Sigmoid colon (tissue), 7 donors: ENCODE data around the gene BAK1. TPM values are rescaled to one million over a fixed set of nuclear protein-coding genes. Genes with fewer than 3 reads are reported as not detected.
A peak's percentile ranks its signal among the peaks of the same experiment; 100 is the strongest.

Source experiments
- DNase-seq: peaks from one replicate; pipeline ENCODE4 v3.0.0-alpha.2; 2019
- H3K27ac ChIP-seq, 4 donors: fragments of 200-600 bp; sonication (generic); one replicate each; pipeline ENCODE4 v1.5.1; 2016 to 2019; ENCODE audit warnings: mild to moderate bottlenecking in 1 of 4
- H3K27me3 ChIP-seq, 3 donors: fragments of 200-600 bp; sonication (generic); one replicate each; pipeline ENCODE4 v1.5.1; 2019; ENCODE audit warnings: mild to moderate bottlenecking in 1 of 3
- H3K36me3 ChIP-seq, 4 donors: fragments of 200-600 bp; sonication (generic); one replicate each; pipeline ENCODE4 v1.5.1; 2016 to 2019
- H3K4me1 ChIP-seq, 4 donors: fragments of 200-600 bp; sonication (generic); one replicate each; pipeline ENCODE4 v1.5.1; 2017 to 2019
- H3K4me3 ChIP-seq, 4 donors: fragments of 200-600 bp; sonication (generic); one replicate each; pipeline ENCODE4 v1.5.1; 2017 to 2019; ENCODE audit warnings: mild to moderate bottlenecking in 2 of 4, moderate library complexity in 1 of 4
- H3K9me3 ChIP-seq, 4 donors: fragments of 200-600 bp in 3 of 4; sonication (generic) in 3 of 4; one replicate each; pipeline versions ENCODE4 v1.5.1 to v1.6.1; 2013 to 2019
- EP300 ChIP-seq, 4 donors: sonication (generic); formaldehyde crosslinking; IDR thresholded peaks; one replicate each; pipeline ENCODE4 v1.6.1; 2017; ENCODE audit warnings: antibody characterized with exemption in 4 of 4
- POLR2A ChIP-seq, 2 donors: fragments of 450-650 bp; IDR thresholded peaks; one replicate each; pipeline ENCODE4 v1.6.1; 2016; ENCODE audit warnings: antibody characterized with exemption in 2 of 2, mild to moderate bottlenecking in 2 of 2, moderate library complexity in 2 of 2
- POLR2AphosphoS5 ChIP-seq, 4 donors: sonication (generic); formaldehyde crosslinking; IDR thresholded peaks; one replicate each; pipeline ENCODE4 v1.6.1; 2017; ENCODE audit warnings: antibody characterized with exemption in 4 of 4
- WGBS, 2 donors: extraction: QIAGEN DNeasy Blood & Tissue Kit; methylation state at CpG; one replicate each; pipeline ENCODE4 v1.1.7; 2013; 5-methylcytosine and 5-hydroxymethylcytosine counted together
- intact Hi-C: fragments of 100-400 bp; cut with DNase I; formaldehyde crosslinking; loops from one replicate; pipeline ENCODE4 v1.15.1; 2023
- polyA plus RNA-seq, 3 donors: library from polyadenylated mRNA; stranded (reverse); fragments of 200-250 nt; gene quantifications; one replicate each; pipeline ENCODE4 v1.2.3, GENCODE V29; 2013
- total RNA-seq, 4 donors: library from RNA; depleted of rRNA; stranded (reverse); fragments of >200 nt; gene quantifications; one replicate each; pipeline ENCODE4 v1.1.0, GENCODE V29; 2016
- TF ChIP-seq, protein P1 (sequence below), 4 experiments: fragments of 450-650 bp in 3 of 4; fragments of 200-600 bp in 1 of 4; IDR thresholded peaks; one replicate each; pipeline ENCODE4 v1.5.1; 2016 to 2019; ENCODE audit warnings: antibody characterized with exemption in 4 of 4, mild to moderate bottlenecking in 3 of 4, moderate library complexity in 2 of 4
- donor health status: healthy with polysubstance abuse.
- donor health status: Bipolar disorder and iron deficiency.
- donor health status: healthy.

BAK1 gene
- total and polyA plus RNA-seq, 7 donors, result 8.9 to 160 (median 11.1) TPM

DNA sequence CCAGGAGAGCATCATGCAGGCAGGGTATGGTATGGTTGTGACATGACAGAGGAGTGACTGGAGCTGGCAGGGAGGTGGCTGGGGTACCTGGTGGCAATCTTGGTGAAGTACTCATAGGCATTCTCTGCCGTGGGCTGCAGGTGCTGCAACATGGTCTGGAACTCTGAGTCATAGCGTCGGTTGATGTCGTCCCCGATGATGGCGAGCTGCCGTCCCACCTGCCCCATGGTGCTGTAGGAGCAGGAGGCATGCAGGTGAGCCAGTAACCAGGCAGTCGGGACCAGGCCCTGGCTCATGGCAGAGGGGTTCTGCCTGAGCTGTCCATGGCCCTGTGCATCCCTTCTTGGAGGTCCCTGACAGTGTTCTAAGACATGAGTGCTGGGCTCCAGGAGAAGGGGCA lies 4.9 kb downstream of the BAK1 start:
- TF ChIP-seq, protein P1, sequence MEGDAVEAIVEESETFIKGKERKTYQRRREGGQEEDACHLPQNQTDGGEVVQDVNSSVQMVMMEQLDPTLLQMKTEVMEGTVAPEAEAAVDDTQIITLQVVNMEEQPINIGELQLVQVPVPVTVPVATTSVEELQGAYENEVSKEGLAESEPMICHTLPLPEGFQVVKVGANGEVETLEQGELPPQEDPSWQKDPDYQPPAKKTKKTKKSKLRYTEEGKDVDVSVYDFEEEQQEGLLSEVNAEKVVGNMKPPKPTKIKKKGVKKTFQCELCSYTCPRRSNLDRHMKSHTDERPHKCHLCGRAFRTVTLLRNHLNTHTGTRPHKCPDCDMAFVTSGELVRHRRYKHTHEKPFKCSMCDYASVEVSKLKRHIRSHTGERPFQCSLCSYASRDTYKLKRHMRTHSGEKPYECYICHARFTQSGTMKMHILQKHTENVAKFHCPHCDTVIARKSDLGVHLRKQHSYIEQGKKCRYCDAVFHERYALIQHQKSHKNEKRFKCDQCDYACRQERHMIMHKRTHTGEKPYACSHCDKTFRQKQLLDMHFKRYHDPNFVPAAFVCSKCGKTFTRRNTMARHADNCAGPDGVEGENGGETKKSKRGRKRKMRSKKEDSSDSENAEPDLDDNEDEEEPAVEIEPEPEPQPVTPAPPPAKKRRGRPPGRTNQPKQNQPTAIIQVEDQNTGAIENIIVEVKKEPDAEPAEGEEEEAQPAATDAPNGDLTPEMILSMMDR (IDR thresholded peaks at IDR 0.05), result no peak
- TF ChIP-seq EP300 (IDR thresholded peaks at IDR 0.05) (no peak), POLR2A (IDR thresholded peaks at IDR 0.05) (no peak), POLR2AphosphoS5 (IDR thresholded peaks at IDR 0.05) (no peak)
- intact Hi-C loops, result loop anchor here (10.0 kb wide), 1 partner anchor 180 kb away; the partner anchor contains the start of gene KIFC1
- Histone ChIP-seq H3K27me3 (no peaks in the 10 kb centered on the region), H3K4me3 (no peak overlapping the region), H3K9me3 (no peaks in the 10 kb centered on the region), H3K4me1 (peaks cover 0 to 31% (median 20%) of the 10 kb centered on the region in 4 donors), H3K27ac (no peak overlapping the region), H3K36me3 (peaks cover 8 to 46% (median 31%) of the 10 kb centered on the region in 4 donors)
- WGBS, 2 donors, result 94 to 96% methylated on average over 8 of the region's 8 CpGs
- no peak for DNase-seq

GRCh38 chr6:33571637-33572316 lies 8.3 kb downstream of the BAK1 start:
- Histone ChIP-seq H3K4me3 (peak overlapping the region; percentile 61 to 74 (median 64)), H3K27me3 (no peaks in the 10 kb centered on the region), H3K9me3 (no peaks in the 10 kb centered on the region), H3K36me3 (peaks cover 8 to 35% (median 23%) of the 10 kb centered on the region in 4 donors), H3K27ac (peak overlapping the region; percentile 86 to 88 (median 87)), H3K4me1 (peaks cover 0 to 19% (median 10%) of the 10 kb centered on the region in 4 donors)
- no peak for DNase-seq
- TF ChIP-seq POLR2A (IDR thresholded peaks at IDR 0.05) (no peak), EP300 (IDR thresholded peaks at IDR 0.05) (no peak), POLR2AphosphoS5 (IDR thresholded peaks at IDR 0.05) (no peak)
- TF ChIP-seq, protein P1 (IDR thresholded peaks at IDR 0.05), result no peak
- intact Hi-C loops, result loop anchor here (5.0 to 10.0 kb wide), 3 partner anchors 119 to 216 kb away; partner anchors contain the start of genes KIFC1, LEMD2 and ZBTB9
- WGBS, 2 donors, result 63 to 64% methylated on average over 11 of the region's 11 CpGs

GRCh38 chr6:33570806-33571636 lies 9.1 kb downstream of the BAK1 start:
- Histone ChIP-seq H3K4me1 (peaks cover 0 to 19% (median 10%) of the 10 kb centered on the region in 4 donors), H3K27me3 (no peaks in the 10 kb centered on the region), H3K27ac (peak overlapping the region; percentile 86 to 88 (median 87)), H3K36me3 (peaks cover 8 to 27% (median 22%) of the 10 kb centered on the region in 4 donors), H3K4me3 (peak overlapping the region; percentile 61 to 74 (median 64)), H3K9me3 (no peaks in the 10 kb centered on the region)
- intact Hi-C loops, result loop anchor here (5.0 to 10.0 kb wide), 3 partner anchors 119 to 216 kb away; partner anchors contain the start of genes KIFC1, LEMD2 and ZBTB9
- peak; percentile 91 for DNase-seq
- no peak for TF ChIP-seq EP300 (IDR thresholded peaks at IDR 0.05)
- peak; percentile 22 to 35 for TF ChIP-seq POLR2A (IDR thresholded peaks at IDR 0.05)
- TF ChIP-seq, protein P1 (IDR thresholded peaks at IDR 0.05), result no peak
- peak; percentile 27 to 65 (median 58) for TF ChIP-seq POLR2AphosphoS5 (IDR thresholded peaks at IDR 0.05)
- WGBS, 2 donors, result 1% methylated on average over 44 of the region's 44 CpGs

- Histone ChIP-seq H3K36me3 (peaks cover 0 to 7% (median 4%) of the 10 kb centered on the region in 4 donors), H3K4me1 (peaks cover 0 to 19% (median 10%) of the 10 kb centered on the region in 4 donors), H3K4me3 (no peak overlapping the region), H3K27ac (no peak overlapping the region), H3K9me3 (no peaks in the 10 kb centered on the region), H3K27me3 (no peaks in the 10 kb centered on the region)
- no peak for DNase-seq
- TF ChIP-seq POLR2A (IDR thresholded peaks at IDR 0.05), result no peak
- TF ChIP-seq EP300 (IDR thresholded peaks at IDR 0.05), result no peak
- no peak for TF ChIP-seq POLR2AphosphoS5 (IDR thresholded peaks at IDR 0.05)
- TF ChIP-seq, protein P1 (IDR thresholded peaks at IDR 0.05), result no peak
- intact Hi-C loops, result no loop called here
- 98 to 99% methylated on average over 6 of the region's 6 CpGs for WGBS, 2 donors
Measured at GRCh38 chr6:33568826-33569570, 11.1 kb downstream of the BAK1 start.
